ENCODE measurements around the gene MLLT1. TPM values are rescaled to one million over a fixed set of nuclear protein-coding genes. Genes with fewer than 3 reads are reported as not detected.
A peak's percentile ranks its signal among the peaks of the same experiment; 100 is the strongest.

MLLT1 gene
- total and polyA plus RNA-seq, 4 donors = 2.1 to 15.6 (median 7.3) TPM

DNA sequence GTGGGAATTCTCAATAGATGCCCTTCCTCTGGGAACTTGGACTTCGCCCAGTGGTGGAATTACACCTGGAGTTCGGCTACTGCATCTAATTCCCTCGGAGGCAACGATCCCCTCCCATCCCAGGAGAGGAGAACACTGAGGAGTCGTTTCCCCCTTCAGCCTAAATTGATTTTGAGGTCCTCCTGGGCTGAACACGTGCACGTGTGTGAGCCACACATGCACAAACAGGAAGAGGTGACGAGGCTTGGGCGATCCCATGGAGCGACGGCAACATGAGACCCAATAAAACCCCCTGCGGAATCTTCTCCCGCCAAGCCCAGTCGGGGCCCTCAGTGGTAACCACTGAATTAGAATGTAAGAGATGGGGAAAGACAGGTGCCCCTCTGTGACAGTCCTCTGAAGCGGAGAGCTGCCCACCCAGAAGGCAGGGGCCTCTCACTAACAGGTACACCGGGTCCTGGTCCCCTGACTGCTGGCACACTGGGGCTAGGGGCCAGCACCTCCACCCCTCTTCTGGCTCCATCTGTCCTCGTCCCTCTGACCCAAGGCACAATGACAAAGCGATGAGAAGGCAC, 4.5 kb downstream of the MLLT1 start:
- Histone ChIP-seq H3K27me3 (ENCODE audit: control insufficient read depth in 4 of 4, insufficient read depth in 4 of 4, low read length in 3 of 4) (no peaks in the 10 kb centered on the region), H3K4me1 (ENCODE audit: control insufficient read depth in 4 of 4, insufficient read depth in 4 of 4, low read length in 3 of 4) (peaks cover 56 to 86% (median 78%) of the 10 kb centered on the region in 4 donors), H3K4me3 (ENCODE audit: low read depth in 1 of 3, low read length in 3 of 3) (no peak overlapping the region), H3K9me3 (ENCODE audit: control insufficient read depth in 4 of 4, low read length in 3 of 4) (no peaks in the 10 kb centered on the region), H3K36me3 (ENCODE audit: control insufficient read depth in 4 of 4, insufficient read depth in 3 of 4, low read depth in 1 of 4, low read length in 3 of 4) (peaks cover 0 to 4% (median under 1%) of the 10 kb centered on the region in 4 donors), H3K27ac (ENCODE audit: low read depth in 1 of 2, low read length in 2 of 2) (peak overlapping the region; percentile 94 to 96), H3K9ac (ENCODE audit: low read depth in 1 of 2, low read length in 2 of 2) (no peak overlapping the region)
- no peak for DNase-seq (ENCODE audit: low spot score)
- WGBS = 59% methylated on average over 18 of the region's 18 CpGs
- TF ChIP-seq FOXA2 (IDR thresholded peaks at IDR 0.05) (no peak), FOXA1 (IDR thresholded peaks at IDR 0.05) (no peak), JUND (IDR thresholded peaks at IDR 0.05) (no peak), REST (IDR thresholded peaks at IDR 0.05) (no peak), GABPA (IDR thresholded peaks at IDR 0.05 in 1 of 2, conservative IDR thresholded peaks at IDR 0.05 in 1 of 2) (no peak), HNF4A (conservative IDR thresholded peaks at IDR 0.05) (no peak)

GRCh38 chr19:6274756-6275155, 5.0 kb downstream of the MLLT1 start:
- Histone ChIP-seq H3K9me3 (ENCODE audit: control insufficient read depth in 4 of 4, low read length in 3 of 4) (no peaks in the 10 kb centered on the region), H3K9ac (ENCODE audit: low read depth in 1 of 2, low read length in 2 of 2) (peak overlapping the region in 1 of 2 donors; percentile 2), H3K27ac (ENCODE audit: low read depth in 1 of 2, low read length in 2 of 2) (peak overlapping the region; percentile 94 to 96), H3K36me3 (ENCODE audit: control insufficient read depth in 4 of 4, insufficient read depth in 3 of 4, low read depth in 1 of 4, low read length in 3 of 4) (peaks cover 0 to 4% (median under 1%) of the 10 kb centered on the region in 4 donors), H3K4me3 (ENCODE audit: low read depth in 1 of 3, low read length in 3 of 3) (no peak overlapping the region), H3K27me3 (ENCODE audit: control insufficient read depth in 4 of 4, insufficient read depth in 4 of 4, low read length in 3 of 4) (no peaks in the 10 kb centered on the region), H3K4me1 (ENCODE audit: control insufficient read depth in 4 of 4, insufficient read depth in 4 of 4, low read length in 3 of 4) (peaks cover 60 to 91% (median 80%) of the 10 kb centered on the region in 4 donors)
- WGBS = 37% methylated on average over 15 of the region's 15 CpGs
- DNase-seq (ENCODE audit: low spot score) = no peak
- TF ChIP-seq RXRA (IDR thresholded peaks at IDR 0.05) = peak; percentile 92 to 97
- no peak for TF ChIP-seq FOXA1 (IDR thresholded peaks at IDR 0.05)
- TF ChIP-seq, protein P1, sequence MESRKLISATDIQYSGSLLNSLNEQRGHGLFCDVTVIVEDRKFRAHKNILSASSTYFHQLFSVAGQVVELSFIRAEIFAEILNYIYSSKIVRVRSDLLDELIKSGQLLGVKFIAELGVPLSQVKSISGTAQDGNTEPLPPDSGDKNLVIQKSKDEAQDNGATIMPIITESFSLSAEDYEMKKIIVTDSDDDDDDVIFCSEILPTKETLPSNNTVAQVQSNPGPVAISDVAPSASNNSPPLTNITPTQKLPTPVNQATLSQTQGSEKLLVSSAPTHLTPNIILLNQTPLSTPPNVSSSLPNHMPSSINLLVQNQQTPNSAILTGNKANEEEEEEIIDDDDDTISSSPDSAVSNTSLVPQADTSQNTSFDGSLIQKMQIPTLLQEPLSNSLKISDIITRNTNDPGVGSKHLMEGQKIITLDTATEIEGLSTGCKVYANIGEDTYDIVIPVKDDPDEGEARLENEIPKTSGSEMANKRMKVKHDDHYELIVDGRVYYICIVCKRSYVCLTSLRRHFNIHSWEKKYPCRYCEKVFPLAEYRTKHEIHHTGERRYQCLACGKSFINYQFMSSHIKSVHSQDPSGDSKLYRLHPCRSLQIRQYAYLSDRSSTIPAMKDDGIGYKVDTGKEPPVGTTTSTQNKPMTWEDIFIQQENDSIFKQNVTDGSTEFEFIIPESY (IDR thresholded peaks at IDR 0.05) = no peak
- no peak for TF ChIP-seq JUND (IDR thresholded peaks at IDR 0.05)
- peak in 1 of 2 donors; percentile 42 for TF ChIP-seq EGR1 (IDR thresholded peaks at IDR 0.05; ENCODE audit: low read depth in 2 of 2)
- no peak for TF ChIP-seq REST (IDR thresholded peaks at IDR 0.05)
- TF ChIP-seq YY1 (IDR thresholded peaks at IDR 0.05) = peak; percentile 7
- TF ChIP-seq HNF4A (conservative IDR thresholded peaks at IDR 0.05) = peak; percentile 66 to 73
- no peak for TF ChIP-seq TAF1 (conservative IDR thresholded peaks at IDR 0.05)
- TF ChIP-seq FOXA2 (IDR thresholded peaks at IDR 0.05) = no peak
- peak in 1 of 2 donors; percentile 42 for TF ChIP-seq RAD21 (IDR thresholded peaks at IDR 0.05)
- TF ChIP-seq HNF4G (IDR thresholded peaks at IDR 0.05) = peak; percentile 61
- TF ChIP-seq, protein P2, sequence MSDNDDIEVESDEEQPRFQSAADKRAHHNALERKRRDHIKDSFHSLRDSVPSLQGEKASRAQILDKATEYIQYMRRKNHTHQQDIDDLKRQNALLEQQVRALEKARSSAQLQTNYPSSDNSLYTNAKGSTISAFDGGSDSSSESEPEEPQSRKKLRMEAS (IDR thresholded peaks at IDR 0.05) = peak; percentile 78
- TF ChIP-seq SP1 (IDR thresholded peaks at IDR 0.05) = peak; percentile 80
